Kidney epithelial cell (primary cell): ENCODE data around the gene EPB41L1. TPM values are rescaled to one million over a fixed set of nuclear protein-coding genes. Genes with fewer than 3 reads are reported as not detected.
"Not testable (repeated sequence)": the region's sequence is repeated elsewhere in the genome, so short reads cannot be mapped to it uniquely, and the experiment has no call there.

Source experiments
- DNase-seq: peaks from one replicate; pipeline ENCODE4 v3.0.0-alpha.2; 2010; ENCODE audit warnings: low read depth
- H3K27me3 ChIP-seq: 2 replicates; pipeline ENCODE4 v1.6.0; 2011; ENCODE audit warnings: low read length; ENCODE audit not compliant: control insufficient read depth, insufficient read depth
- H3K36me3 ChIP-seq: 2 replicates; pipeline ENCODE4 v1.5.1; 2011; ENCODE audit warnings: low read length; ENCODE audit not compliant: control insufficient read depth, insufficient read depth
- H3K4me3 ChIP-seq: 2 replicates; pipeline ENCODE4 v1.5.1; 2011; ENCODE audit warnings: low read depth, mild to moderate bottlenecking, control low read depth, low read length
- total RNA-seq: library from RNA; depleted of rRNA; stranded (reverse); fragments of >200 nt; gene quantifications from 2 replicates; pipeline ENCODE4 v1.2.3, GENCODE V29; 2015
- TF ChIP-seq, protein P1 (sequence below): IDR thresholded peaks from 2 replicates; pipeline ENCODE4 v1.5.1; 2011; ENCODE audit warnings: mild to moderate bottlenecking, moderate library complexity, low read length, control low read depth, inconsistent platforms; ENCODE audit not compliant: insufficient read depth, poor library complexity, severe bottlenecking

EPB41L1 gene
- total RNA-seq, 1 donor from 2014 or later = 25.0 TPM

- H3K4me3 ChIP-seq = no peak overlapping the region
- no peaks in the 10 kb centered on the region for H3K36me3 ChIP-seq
- H3K27me3 ChIP-seq = no peaks in the 10 kb centered on the region
- DNase-seq = no peak
- TF ChIP-seq, protein P1, sequence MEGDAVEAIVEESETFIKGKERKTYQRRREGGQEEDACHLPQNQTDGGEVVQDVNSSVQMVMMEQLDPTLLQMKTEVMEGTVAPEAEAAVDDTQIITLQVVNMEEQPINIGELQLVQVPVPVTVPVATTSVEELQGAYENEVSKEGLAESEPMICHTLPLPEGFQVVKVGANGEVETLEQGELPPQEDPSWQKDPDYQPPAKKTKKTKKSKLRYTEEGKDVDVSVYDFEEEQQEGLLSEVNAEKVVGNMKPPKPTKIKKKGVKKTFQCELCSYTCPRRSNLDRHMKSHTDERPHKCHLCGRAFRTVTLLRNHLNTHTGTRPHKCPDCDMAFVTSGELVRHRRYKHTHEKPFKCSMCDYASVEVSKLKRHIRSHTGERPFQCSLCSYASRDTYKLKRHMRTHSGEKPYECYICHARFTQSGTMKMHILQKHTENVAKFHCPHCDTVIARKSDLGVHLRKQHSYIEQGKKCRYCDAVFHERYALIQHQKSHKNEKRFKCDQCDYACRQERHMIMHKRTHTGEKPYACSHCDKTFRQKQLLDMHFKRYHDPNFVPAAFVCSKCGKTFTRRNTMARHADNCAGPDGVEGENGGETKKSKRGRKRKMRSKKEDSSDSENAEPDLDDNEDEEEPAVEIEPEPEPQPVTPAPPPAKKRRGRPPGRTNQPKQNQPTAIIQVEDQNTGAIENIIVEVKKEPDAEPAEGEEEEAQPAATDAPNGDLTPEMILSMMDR = no peak
These were observed 18.7 kb upstream of the EPB41L1 start for GRCh38 chr20:36135821-36136220.

- H3K36me3 ChIP-seq, H3K27me3 ChIP-seq, H3K4me3 ChIP-seq, DNase-seq: not testable (repeated sequence)
These were observed 17.2 kb upstream of the EPB41L1 start for GRCh38 chr20:36137313-36137712.

DNA sequence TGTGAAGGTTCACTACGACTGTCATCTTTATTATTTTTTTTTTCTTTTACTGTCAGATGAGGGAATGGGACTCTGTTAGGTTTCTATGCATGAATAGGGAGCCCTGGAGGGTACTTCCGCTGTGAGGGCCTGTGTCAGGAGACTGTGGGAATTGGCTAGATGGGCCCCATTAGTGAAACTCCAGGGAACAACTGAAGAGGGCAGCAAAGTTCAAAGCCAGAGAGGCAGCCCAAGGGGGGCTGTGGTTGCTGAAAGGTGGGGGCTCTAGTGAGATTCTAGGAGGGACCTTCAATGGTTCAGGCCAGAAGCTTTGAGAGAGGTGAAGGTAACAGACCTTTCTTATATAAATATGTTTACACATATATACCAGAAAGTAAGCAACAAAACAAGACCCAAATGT lies 13.2 kb upstream of the EPB41L1 start:
- no peaks in the 10 kb centered on the region for H3K27me3 ChIP-seq
- no peak for DNase-seq
- H3K36me3 ChIP-seq = no peaks in the 10 kb centered on the region
- no peak overlapping the region for H3K4me3 ChIP-seq
- TF ChIP-seq, protein P1 = no peak

DNA sequence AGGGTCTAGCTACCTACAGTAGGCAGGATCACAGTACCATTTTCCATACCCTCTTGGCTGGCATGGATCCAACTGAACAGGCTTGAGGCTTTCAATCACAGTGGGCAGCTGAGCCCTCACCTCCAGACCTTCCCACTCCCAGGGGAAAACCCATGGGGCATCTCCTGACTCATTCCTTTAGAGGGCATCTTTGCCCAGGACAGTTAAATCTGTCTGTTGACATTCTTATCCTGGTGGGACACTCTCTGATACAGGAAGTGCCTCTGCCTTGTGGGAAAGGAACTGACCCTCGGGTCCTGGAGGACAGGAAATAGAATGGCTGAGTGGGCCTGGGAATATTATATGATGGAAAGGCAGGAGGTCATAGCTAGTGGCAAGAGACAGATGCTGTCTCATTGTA lies 10.2 kb upstream of the EPB41L1 start:
- Histone ChIP-seq H3K27me3 (no peaks in the 10 kb centered on the region), H3K36me3 (no peaks in the 10 kb centered on the region), H3K4me3 (no peak overlapping the region)
- TF ChIP-seq, protein P1 = no peak
- no peak for DNase-seq

DNA sequence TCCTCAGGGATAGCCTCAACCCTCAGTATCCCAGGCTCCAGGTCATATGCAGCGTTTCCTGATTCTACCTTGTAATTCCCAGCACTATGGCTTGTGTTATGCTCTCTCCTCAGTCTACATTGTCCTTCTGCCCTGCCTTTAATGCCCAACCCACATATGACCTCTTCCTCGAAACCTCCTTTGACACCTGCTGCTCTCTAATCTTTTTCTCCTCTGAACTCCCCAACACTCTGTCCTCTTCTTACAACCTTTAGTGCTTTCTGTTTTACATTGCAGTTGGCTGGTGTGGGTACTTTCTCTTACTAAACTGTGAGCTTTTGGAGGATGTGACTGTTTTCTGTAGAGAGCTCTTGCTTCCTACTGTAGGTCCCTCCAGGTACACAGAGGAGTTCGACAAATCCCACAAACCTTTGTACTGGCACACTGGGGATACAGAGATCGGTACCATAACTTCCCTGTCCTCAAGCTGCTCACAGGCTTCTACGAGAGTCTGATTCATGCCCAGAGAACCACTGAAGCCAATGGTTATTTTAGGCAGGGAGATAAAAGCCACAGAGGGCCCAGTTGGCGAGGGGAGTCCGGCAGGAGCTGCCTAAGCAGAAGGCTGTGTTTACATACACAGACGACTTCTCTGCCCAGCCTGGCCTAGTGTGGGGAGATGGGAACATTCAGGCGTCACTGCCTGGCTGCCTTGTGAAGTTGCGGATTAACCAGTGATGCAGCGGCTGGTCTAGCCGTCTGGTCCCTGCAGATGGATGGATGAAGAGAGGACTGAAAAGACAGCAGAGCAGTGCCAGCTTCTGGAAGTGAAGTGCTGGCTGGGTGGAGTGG lies 8.4 kb upstream of the EPB41L1 start:
- no peak overlapping the region for H3K4me3 ChIP-seq
- H3K27me3 ChIP-seq = no peaks in the 10 kb centered on the region
- no peak for DNase-seq
- H3K36me3 ChIP-seq = no peaks in the 10 kb centered on the region
- TF ChIP-seq, protein P1 = no peak

DNA sequence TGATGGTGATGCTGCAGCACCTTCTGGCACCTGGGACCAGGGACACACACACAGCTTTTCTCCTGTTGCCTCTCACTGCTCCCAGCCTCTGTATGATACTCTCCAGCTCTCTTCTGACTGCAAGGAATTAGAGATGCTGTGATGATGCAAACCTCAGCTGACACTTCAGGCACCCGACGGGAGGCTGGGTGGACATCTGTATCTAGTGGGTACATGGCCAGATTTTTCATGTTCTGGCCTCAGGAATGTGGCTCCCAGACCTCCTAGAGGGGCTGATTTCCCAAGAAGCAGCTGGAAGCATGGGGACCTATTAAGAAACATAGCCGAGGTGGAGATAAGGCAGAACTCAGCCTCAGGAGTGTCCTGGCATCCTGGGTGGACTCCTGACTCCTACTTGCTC lies 6.8 kb upstream of the EPB41L1 start:
- TF ChIP-seq, protein P1 = no peak
- no peak for DNase-seq
- Histone ChIP-seq H3K27me3 (no peaks in the 10 kb centered on the region), H3K36me3 (no peaks in the 10 kb centered on the region), H3K4me3 (no peak overlapping the region)
